ENCODE results near the gene GJA10. TPM values are rescaled to one million over a fixed set of nuclear protein-coding genes. Genes with fewer than 3 reads are reported as not detected.

The GJA10 gene
- total RNA-seq, 1 experiment from 2014 or later: not detected

DNA sequence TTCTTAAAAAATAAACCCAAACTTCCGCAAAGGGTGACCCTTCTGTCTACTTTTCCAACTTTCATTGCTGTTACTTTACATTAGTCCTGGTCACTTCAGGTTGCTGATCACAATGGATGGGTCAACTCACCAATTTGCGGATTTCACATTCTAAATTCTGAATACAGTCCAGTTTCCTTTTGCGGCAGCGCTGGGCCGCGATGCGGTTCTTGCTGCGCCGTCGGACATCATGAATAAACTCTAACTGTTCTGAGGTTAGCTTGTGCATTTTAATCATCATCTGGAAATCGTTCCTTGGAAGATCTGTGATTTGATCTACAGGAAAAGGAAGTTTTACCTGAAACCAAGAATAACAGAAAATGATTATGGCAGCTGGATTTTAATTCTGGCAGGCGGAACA lies 43.7 kb downstream of the GJA10 start:
- Histone ChIP-seq H3K4me3 (ENCODE audit: low read length) (no peak overlapping the region), H3K36me3 (ENCODE audit: low read depth, low read length) (no peaks in the 10 kb centered on the region), H3K27me3 (ENCODE audit: low read length) (no peaks in the 10 kb centered on the region), H3K4me1 (ENCODE audit: insufficient read depth, low read length) (peaks cover 13% of the 10 kb centered on the region), H3F3A (ENCODE audit: low read length, unreplicated experiment) (no peaks in the 10 kb centered on the region), H3K4me2 (ENCODE audit: low read length) (no peak overlapping the region), H3K79me2 (ENCODE audit: low read length) (no peaks in the 10 kb centered on the region), H4K20me1 (ENCODE audit: low read length) (no peaks in the 10 kb centered on the region), H3K9me2 (replicated peaks; ENCODE audit: low read length) (no peaks in the 10 kb centered on the region), H3K27ac (ENCODE audit: low read length) (no peak overlapping the region), H3K9me3 (ENCODE audit: low read length) (no peaks in the 10 kb centered on the region), H3K9ac (ENCODE audit: low read length) (no peak overlapping the region), H2AFZ (ENCODE audit: low read length) (no peak overlapping the region)
- ChIA-PET CTCF (no interaction called here), POLR2A (ENCODE audit: unreplicated experiment) (no interaction called here)
- DNase-seq: no peak
- ATAC-seq: no peak
- TF ChIP-seq, protein P1, sequence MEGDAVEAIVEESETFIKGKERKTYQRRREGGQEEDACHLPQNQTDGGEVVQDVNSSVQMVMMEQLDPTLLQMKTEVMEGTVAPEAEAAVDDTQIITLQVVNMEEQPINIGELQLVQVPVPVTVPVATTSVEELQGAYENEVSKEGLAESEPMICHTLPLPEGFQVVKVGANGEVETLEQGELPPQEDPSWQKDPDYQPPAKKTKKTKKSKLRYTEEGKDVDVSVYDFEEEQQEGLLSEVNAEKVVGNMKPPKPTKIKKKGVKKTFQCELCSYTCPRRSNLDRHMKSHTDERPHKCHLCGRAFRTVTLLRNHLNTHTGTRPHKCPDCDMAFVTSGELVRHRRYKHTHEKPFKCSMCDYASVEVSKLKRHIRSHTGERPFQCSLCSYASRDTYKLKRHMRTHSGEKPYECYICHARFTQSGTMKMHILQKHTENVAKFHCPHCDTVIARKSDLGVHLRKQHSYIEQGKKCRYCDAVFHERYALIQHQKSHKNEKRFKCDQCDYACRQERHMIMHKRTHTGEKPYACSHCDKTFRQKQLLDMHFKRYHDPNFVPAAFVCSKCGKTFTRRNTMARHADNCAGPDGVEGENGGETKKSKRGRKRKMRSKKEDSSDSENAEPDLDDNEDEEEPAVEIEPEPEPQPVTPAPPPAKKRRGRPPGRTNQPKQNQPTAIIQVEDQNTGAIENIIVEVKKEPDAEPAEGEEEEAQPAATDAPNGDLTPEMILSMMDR (conservative IDR thresholded peaks at IDR 0.05; ENCODE audit: low read depth, low read length): no peak
- BruUV-seq (replicated peaks): no TSS peak
- intact Hi-C loops (cut with micrococcal nuclease): no loop called here

DNA sequence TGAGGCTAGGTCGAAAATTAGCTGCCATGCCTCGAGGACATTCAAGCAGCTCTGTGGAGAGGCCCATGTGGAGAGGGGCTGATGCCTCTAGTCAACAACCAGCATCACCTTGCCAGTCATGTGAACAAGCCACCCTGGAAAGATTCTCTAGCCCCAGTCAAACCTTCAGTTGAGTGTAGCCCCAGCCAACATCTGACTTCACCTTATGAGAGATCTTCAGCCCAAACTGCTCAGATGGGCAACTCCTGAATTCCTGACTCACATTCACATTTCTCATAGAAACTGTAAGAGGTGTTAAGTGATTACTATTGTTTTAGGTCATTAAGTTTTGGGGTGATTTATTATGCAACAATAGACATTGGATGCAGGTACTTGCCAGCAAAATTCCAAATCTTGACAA lies 44.9 kb downstream of the GJA10 start:
- Histone ChIP-seq H3K4me3 (ENCODE audit: low read length) (no peak overlapping the region), H3K4me1 (ENCODE audit: insufficient read depth, low read length) (peaks cover 13% of the 10 kb centered on the region), H3F3A (ENCODE audit: low read length, unreplicated experiment) (no peaks in the 10 kb centered on the region), H3K27ac (ENCODE audit: low read length) (no peak overlapping the region), H2AFZ (ENCODE audit: low read length) (no peak overlapping the region), H3K27me3 (ENCODE audit: low read length) (no peaks in the 10 kb centered on the region), H4K20me1 (ENCODE audit: low read length) (no peaks in the 10 kb centered on the region), H3K9me3 (ENCODE audit: low read length) (no peaks in the 10 kb centered on the region), H3K4me2 (ENCODE audit: low read length) (no peak overlapping the region), H3K36me3 (ENCODE audit: low read depth, low read length) (no peaks in the 10 kb centered on the region), H3K9me2 (replicated peaks; ENCODE audit: low read length) (no peaks in the 10 kb centered on the region), H3K9ac (ENCODE audit: low read length) (no peak overlapping the region), H3K79me2 (ENCODE audit: low read length) (no peaks in the 10 kb centered on the region)
- POLR2A ChIA-PET (ENCODE audit: unreplicated experiment): no interaction called here
- intact Hi-C loops (cut with micrococcal nuclease): no loop called here
- CTCF ChIA-PET: no interaction called here
- ATAC-seq (no peak), DNase-seq (no peak)
- TF ChIP-seq EZH2 (IDR thresholded peaks at IDR 0.05; ENCODE audit: low read length, unreplicated experiment) (no peak), EZH2phosphoT487 (IDR thresholded peaks at IDR 0.05; ENCODE audit: borderline replicate concordance, low read length) (no peak)
- TF ChIP-seq, protein P1 (conservative IDR thresholded peaks at IDR 0.05; ENCODE audit: low read depth, low read length): no peak
- BruUV-seq (replicated peaks): no TSS peak

DNA sequence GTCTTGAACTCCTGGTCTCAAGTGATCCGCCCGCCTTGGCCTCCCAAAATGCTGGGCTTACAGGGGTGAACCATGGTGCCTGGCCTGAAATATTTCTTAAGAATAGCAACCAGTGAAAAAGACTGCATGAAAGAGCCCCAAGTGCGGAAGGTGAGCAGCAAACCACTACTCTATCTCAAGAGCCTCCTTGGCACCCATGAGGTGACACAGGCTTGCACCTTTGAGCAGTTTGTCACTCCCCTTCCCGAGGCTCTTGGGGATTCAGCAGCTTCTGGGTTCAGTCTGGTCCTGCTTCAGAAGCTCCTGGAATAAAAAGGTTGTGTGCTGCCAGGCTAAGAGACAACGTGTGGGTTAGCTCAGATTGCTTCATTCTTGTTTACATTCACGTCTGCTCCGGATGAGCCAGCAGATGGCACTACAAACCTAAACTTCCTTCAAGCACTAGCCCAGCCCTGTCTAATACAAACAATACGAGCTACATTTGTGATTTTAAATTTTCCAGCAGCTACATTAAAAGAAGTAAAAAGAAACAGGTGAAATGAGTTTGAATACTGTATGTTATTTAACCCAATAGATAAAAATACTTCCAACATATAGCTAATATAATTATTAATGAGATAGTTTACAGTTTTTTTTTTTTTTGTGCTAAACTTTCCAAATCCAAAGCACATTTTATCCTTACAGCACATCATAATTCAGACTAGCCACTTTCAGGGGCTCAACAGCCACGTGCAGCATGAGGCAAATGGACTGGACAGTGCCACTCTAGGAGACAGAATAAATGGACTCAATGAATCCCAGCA lies 46.2 kb downstream of the GJA10 start:
- Histone ChIP-seq H3K9me2 (replicated peaks; ENCODE audit: low read length) (no peaks in the 10 kb centered on the region), H3K36me3 (ENCODE audit: low read depth, low read length) (no peaks in the 10 kb centered on the region), H3K9ac (ENCODE audit: low read length) (no peak overlapping the region), H3K9me3 (ENCODE audit: low read length) (no peaks in the 10 kb centered on the region), H3K27ac (ENCODE audit: low read length) (no peak overlapping the region), H3K27me3 (ENCODE audit: low read length) (no peaks in the 10 kb centered on the region), H3K4me2 (ENCODE audit: low read length) (peak overlapping the region; percentile 52), H3K79me2 (ENCODE audit: low read length) (no peaks in the 10 kb centered on the region), H3K4me3 (ENCODE audit: low read length) (no peak overlapping the region), H2AFZ (ENCODE audit: low read length) (peak overlapping the region; percentile 51), H3K4me1 (ENCODE audit: insufficient read depth, low read length) (peaks cover 13% of the 10 kb centered on the region), H4K20me1 (ENCODE audit: low read length) (no peaks in the 10 kb centered on the region), H3F3A (ENCODE audit: low read length, unreplicated experiment) (no peaks in the 10 kb centered on the region)
- no TSS peak for BruUV-seq (replicated peaks)
- TF ChIP-seq, protein P1 (conservative IDR thresholded peaks at IDR 0.05; ENCODE audit: low read depth, low read length): peak; percentile 75
- TF ChIP-seq EZH2 (IDR thresholded peaks at IDR 0.05; ENCODE audit: low read length, unreplicated experiment): no peak
- no peak for TF ChIP-seq EZH2phosphoT487 (IDR thresholded peaks at IDR 0.05; ENCODE audit: borderline replicate concordance, low read length)
- CTCF ChIA-PET: interaction anchor here (0.5 to 1.4 kb wide), 16 partner anchors 11 to 552 kb away, joined by 3 to 25 read pairs (median 4); no protein-coding TSS in a partner anchor
- intact Hi-C loops (cut with micrococcal nuclease): loop anchor here (1.0 to 10.0 kb wide), 8 partner anchors 12 to 539 kb away; partner anchors contain the start of gene BACH2
- POLR2A ChIA-PET (ENCODE audit: unreplicated experiment): no interaction called here
- DNase-seq: peak; percentile 78
- peak; percentile 83 for ATAC-seq
